Gastrocnemius medialis (tissue), 4 donors: ENCODE results near the gene KRTAP5-3. TPM values are rescaled to one million over a fixed set of nuclear protein-coding genes. Genes with fewer than 3 reads are reported as not detected.

Source experiments
- ATAC-seq, 2 donors: fragments of 150-250 bp; one replicate each; pipeline ENCODE4 v1.9.1; 2016
- DNase-seq, 2 donors: peaks; one replicate each; pipeline ENCODE4 v3.0.0-alpha.2; 2019
- H3K27ac ChIP-seq, 4 donors: fragments of 200-600 bp; sonication (generic); 1 replicate in 1 of 4; 2 replicates in 3 of 4; pipeline ENCODE4 v1.5.1; 2016 to 2018; ENCODE audit warnings: mild to moderate bottlenecking in 2 of 4, moderate library complexity in 1 of 4
- H3K27me3 ChIP-seq, 3 donors: fragments of 200-600 bp; sonication (generic) in 2 of 3; 1 replicate in 1 of 3; 2 replicates in 2 of 3; pipeline versions ENCODE4 v1.5.1 to v1.6.0; 2016 to 2019; ENCODE audit warnings: mild to moderate bottlenecking in 1 of 3, moderate library complexity in 1 of 3
- H3K36me3 ChIP-seq, 2 donors: fragments of 200-600 bp; sonication (generic) in 1 of 2; one replicate each; pipeline ENCODE4 v1.5.1; 2017 to 2018
- H3K4me1 ChIP-seq, 2 donors: fragments of 200-600 bp; sonication (generic) in 1 of 2; one replicate each; pipeline ENCODE4 v1.5.1; 2016 to 2017; ENCODE audit warnings: mild to moderate bottlenecking in 2 of 2
- H3K4me3 ChIP-seq, 4 donors: fragments of 200-600 bp; sonication (generic) in 3 of 4; 1 replicate in 1 of 4; 2 replicates in 3 of 4; pipeline ENCODE4 v1.5.1; 2016 to 2019; ENCODE audit warnings: mild to moderate bottlenecking in 2 of 4
- H3K9me3 ChIP-seq, 3 donors: fragments of 200-600 bp; sonication (generic) in 2 of 3; 1 replicate in 1 of 3; 2 replicates in 2 of 3; pipeline ENCODE4 v1.5.1; 2016 to 2019
- POLR2A ChIP-seq, 2 donors: fragments of 450-650 bp; IDR thresholded peaks; one replicate each; pipeline ENCODE4 v1.6.1; 2017; ENCODE audit warnings: antibody characterized with exemption in 2 of 2, mild to moderate bottlenecking in 2 of 2, moderate library complexity in 2 of 2
- in situ Hi-C, 4 donors: fragments of 200-750 bp; cut with MboI; loops; one replicate each; pipeline versions ENCODE4 v1.15.0 to v1.8.0; 2017; ENCODE audit warnings: low sequenced_read_pairs in 4 of 4
- intact Hi-C: fragments of 100-400 bp; cut with DNase I; formaldehyde crosslinking; loops from one replicate; pipeline ENCODE4 v1.15.1; 2023; ENCODE audit warnings: low total_unique reads
- total RNA-seq, 4 donors: library from RNA; depleted of rRNA; stranded (reverse); fragments of >200 nt; gene quantifications; one replicate each; pipeline versions ENCODE4 v1.1.0 to v1.2.3, GENCODE V29; 2016
- TF ChIP-seq, protein P1 (sequence below), 5 experiments: fragments of 450-650 bp in 3 of 5; fragments of 200-600 bp in 2 of 5; sonication (generic) in 2 of 5; IDR thresholded peaks in 4 of 5; conservative IDR thresholded peaks in 1 of 5; 1 replicate in 4 of 5; 2 replicates in 1 of 5; pipeline ENCODE4 v1.5.1; 2016 to 2019; ENCODE audit warnings: antibody characterized with exemption in 5 of 5, mild to moderate bottlenecking in 3 of 5, moderate library complexity in 3 of 5

Gene KRTAP5-3
- total RNA-seq, 4 donors from 2014 or later = not detected

DNA sequence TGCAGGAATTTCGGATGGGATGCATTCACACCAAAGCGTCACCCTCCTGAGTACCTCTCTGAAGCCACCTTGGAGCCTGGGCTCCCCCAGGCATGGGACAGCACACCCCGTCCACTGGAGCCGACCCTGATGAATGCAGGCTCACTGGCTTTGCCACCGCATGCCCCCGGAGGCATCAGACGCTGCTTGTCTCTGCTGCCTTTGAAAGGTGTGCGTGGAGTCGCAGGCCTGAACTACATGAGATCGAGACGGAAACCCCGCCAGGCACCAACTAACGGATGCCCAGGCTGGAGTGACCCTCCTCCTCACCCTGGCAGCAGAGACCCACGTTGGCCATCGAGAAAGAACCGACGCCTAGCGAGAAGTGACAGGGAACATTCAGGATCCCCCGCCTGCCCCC is 43.8 kb upstream of the KRTAP5-3 start:
- no peak for DNase-seq
- in situ Hi-C loops (loop anchor here in 1 of 4 donors (25.0 kb wide), 1 partner anchor 510 kb away; the partner anchor contains the start of genes INS and TH), intact Hi-C loops (loop anchor here (2.0 to 5.0 kb wide), 2 partner anchors 40 to 181 kb away; no protein-coding TSS in a partner anchor)
- Histone ChIP-seq H3K9me3 (no peaks in the 10 kb centered on the region), H3K4me3 (no peak overlapping the region), H3K36me3 (no peaks in the 10 kb centered on the region), H3K27me3 (no peaks in the 10 kb centered on the region), H3K27ac (no peak overlapping the region), H3K4me1 (no peaks in the 10 kb centered on the region)
- no peak for TF ChIP-seq POLR2A (IDR thresholded peaks at IDR 0.05)
- TF ChIP-seq, protein P1, sequence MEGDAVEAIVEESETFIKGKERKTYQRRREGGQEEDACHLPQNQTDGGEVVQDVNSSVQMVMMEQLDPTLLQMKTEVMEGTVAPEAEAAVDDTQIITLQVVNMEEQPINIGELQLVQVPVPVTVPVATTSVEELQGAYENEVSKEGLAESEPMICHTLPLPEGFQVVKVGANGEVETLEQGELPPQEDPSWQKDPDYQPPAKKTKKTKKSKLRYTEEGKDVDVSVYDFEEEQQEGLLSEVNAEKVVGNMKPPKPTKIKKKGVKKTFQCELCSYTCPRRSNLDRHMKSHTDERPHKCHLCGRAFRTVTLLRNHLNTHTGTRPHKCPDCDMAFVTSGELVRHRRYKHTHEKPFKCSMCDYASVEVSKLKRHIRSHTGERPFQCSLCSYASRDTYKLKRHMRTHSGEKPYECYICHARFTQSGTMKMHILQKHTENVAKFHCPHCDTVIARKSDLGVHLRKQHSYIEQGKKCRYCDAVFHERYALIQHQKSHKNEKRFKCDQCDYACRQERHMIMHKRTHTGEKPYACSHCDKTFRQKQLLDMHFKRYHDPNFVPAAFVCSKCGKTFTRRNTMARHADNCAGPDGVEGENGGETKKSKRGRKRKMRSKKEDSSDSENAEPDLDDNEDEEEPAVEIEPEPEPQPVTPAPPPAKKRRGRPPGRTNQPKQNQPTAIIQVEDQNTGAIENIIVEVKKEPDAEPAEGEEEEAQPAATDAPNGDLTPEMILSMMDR (IDR thresholded peaks at IDR 0.05 in 4 of 5, conservative IDR thresholded peaks at IDR 0.05 in 1 of 5) = no peak
- ATAC-seq = no peak

DNA sequence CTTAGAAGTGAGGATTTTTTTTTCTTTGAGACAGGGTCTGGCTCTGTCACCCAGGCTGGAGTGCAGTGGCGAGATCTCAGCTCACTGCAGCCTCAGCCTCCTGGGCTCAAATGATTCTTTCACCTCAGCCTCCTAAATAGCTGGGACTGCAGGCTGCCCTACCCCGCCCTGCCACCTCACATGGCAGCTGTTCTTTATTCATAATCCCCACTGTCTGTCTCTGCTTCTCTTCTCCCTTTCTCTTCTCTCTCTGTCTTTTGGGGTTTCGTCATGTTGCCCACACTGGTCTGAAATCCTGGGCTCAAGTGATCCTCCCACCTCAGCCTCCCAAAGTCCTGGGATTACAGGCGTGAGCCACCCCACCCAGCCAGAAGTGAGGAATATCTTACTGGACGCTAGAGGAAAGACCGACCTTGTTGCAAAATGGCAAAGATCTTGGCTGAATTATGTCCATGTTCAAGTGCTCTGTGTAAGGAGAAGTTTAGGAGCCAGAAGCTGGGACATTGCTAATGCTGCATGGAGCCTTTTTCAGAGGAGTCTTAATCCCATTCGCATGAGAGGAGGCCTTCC is 43.2 kb upstream of the KRTAP5-3 start:
- intact Hi-C loops = loop anchor here (5.0 kb wide), 1 partner anchor 41 kb away; no protein-coding TSS in a partner anchor
- no peak for ATAC-seq

DNA sequence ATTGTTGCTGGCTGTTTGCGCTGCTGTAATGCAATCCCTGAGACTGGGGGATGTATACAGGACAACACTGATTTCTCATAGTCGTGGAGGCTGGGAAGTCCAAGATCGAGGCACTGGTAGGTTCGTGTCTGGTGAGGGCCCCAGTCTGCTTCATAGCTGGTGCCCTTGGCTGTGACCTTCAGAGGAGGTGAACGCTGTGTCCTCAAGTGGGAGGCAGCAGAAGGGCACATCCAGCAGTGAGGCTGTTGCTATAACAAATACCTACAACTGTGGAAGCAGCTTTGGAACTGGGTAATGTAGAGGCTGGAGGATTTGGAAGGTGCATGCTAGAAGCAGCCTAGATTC is 42.6 kb upstream of the KRTAP5-3 start:
- DNase-seq (no peak), ATAC-seq (no peak)
- intact Hi-C loops (loop anchor here (5.0 kb wide), 1 partner anchor 41 kb away; no protein-coding TSS in a partner anchor), in situ Hi-C loops (loop anchor here in 1 of 4 donors (25.0 kb wide), 1 partner anchor 511 kb away; the partner anchor contains the start of genes INS and TH)
- H3K36me3 ChIP-seq = no peaks in the 10 kb centered on the region
- H3K9me3 ChIP-seq = no peaks in the 10 kb centered on the region
- H3K4me1 ChIP-seq = no peaks in the 10 kb centered on the region
- H3K27me3 ChIP-seq = no peaks in the 10 kb centered on the region
- H3K4me3 ChIP-seq = no peak overlapping the region
- H3K27ac ChIP-seq = no peak overlapping the region
- TF ChIP-seq POLR2A (IDR thresholded peaks at IDR 0.05) = no peak
- TF ChIP-seq, protein P1 (IDR thresholded peaks at IDR 0.05 in 4 of 5, conservative IDR thresholded peaks at IDR 0.05 in 1 of 5) = no peak

More for the DNA sequence above, 43.2 kb upstream of the KRTAP5-3 start:
- Histone ChIP-seq H3K9me3 (no peaks in the 10 kb centered on the region), H3K4me3 (no peak overlapping the region), H3K27me3 (no peaks in the 10 kb centered on the region), H3K27ac (no peak overlapping the region), H3K4me1 (no peaks in the 10 kb centered on the region), H3K36me3 (no peaks in the 10 kb centered on the region)
- DNase-seq = no peak
- in situ Hi-C loops = loop anchor here in 1 of 4 donors (25.0 kb wide), 1 partner anchor 511 kb away; the partner anchor contains the start of genes INS and TH
- TF ChIP-seq POLR2A (IDR thresholded peaks at IDR 0.05) = no peak
- TF ChIP-seq, protein P1 (IDR thresholded peaks at IDR 0.05 in 4 of 5, conservative IDR thresholded peaks at IDR 0.05 in 1 of 5) = no peak

DNA sequence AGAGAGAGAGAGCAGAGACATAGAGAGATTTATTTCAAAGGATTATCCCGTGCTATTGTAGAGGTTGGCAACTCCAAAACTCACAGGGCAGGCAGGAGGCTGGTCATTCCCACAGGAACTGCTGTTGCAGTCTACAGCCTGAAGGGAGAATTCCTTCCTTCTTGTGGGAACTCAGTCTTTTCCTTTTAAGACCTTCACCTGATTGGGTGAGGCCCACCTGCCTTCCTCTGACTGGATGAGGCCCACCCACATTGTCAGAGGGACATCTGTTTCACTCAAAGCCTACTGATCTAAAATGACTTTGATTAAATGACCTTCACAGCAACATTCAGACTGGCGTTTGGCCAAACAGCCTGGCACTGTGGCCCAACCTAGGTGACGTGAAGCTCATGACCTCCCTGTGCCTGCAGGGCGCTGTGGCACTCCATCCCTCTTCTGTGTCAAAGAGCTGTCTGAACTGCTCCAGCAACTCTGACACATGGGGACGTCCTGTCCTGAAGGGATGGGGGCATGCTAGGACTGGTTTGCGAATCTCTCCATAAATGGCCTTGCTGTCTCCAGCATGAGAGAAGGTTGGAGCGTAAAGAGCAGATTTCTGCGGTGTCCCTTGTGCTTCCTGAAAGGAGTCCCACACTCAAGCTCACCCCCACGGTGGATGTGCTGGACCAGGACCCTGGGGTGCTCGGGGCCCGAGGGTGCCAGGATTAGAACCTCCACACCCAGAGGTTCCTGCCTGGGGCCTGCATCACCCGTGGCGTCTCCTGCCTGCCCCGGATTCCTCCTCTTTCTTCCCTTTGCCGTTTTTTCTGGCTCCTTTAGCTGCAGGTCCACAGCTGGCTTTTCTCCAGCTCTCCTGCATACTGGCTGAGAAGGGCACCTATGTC is 42.0 kb upstream of the KRTAP5-3 start:
- TF ChIP-seq, protein P1 (IDR thresholded peaks at IDR 0.05 in 4 of 5, conservative IDR thresholded peaks at IDR 0.05 in 1 of 5) = no peak
- no peak for TF ChIP-seq POLR2A (IDR thresholded peaks at IDR 0.05)
- H3K4me3 ChIP-seq = no peak overlapping the region
- no peaks in the 10 kb centered on the region for H3K27me3 ChIP-seq
- in situ Hi-C loops (loop anchor here in 1 of 4 donors (25.0 kb wide), 1 partner anchor 512 kb away; the partner anchor contains the start of genes INS and TH), intact Hi-C loops (loop anchor here (5.0 kb wide), 1 partner anchor 42 kb away; no protein-coding TSS in a partner anchor)
- H3K27ac ChIP-seq = no peak overlapping the region
- H3K36me3 ChIP-seq = no peaks in the 10 kb centered on the region
- H3K9me3 ChIP-seq = no peaks in the 10 kb centered on the region
- no peak for ATAC-seq
- no peaks in the 10 kb centered on the region for H3K4me1 ChIP-seq
- DNase-seq = no peak
